Mesothelial cell of epicardium (in vitro differentiated cells): Measurements from ENCODE around the gene RAB4A. TPM values are rescaled to one million over a fixed set of nuclear protein-coding genes. Genes with fewer than 3 reads are reported as not detected.
A peak's percentile ranks its signal among the peaks of the same experiment; 100 is the strongest.

Source experiments
- DNase-seq, 2 experiments: peaks; one replicate each; pipeline ENCODE4 v3.0.0; 2021; ENCODE audit warnings: low spot score in 2 of 2; ENCODE audit not compliant: unreplicated experiment in 2 of 2
- H3K27ac Mint-ChIP-seq: 2 replicates; pipeline ENCODE4 v1.8.0; 2021; ENCODE audit warnings: mixed read lengths
- H3K27me3 Mint-ChIP-seq: 2 replicates; pipeline ENCODE4 v1.8.0; 2021; ENCODE audit warnings: low read depth, mixed read lengths
- H3K36me3 Mint-ChIP-seq: 2 replicates; pipeline ENCODE4 v1.8.0; 2021; ENCODE audit warnings: mixed read lengths
- H3K4me1 Mint-ChIP-seq: 2 replicates; pipeline ENCODE4 v1.8.0; 2021; ENCODE audit warnings: mixed read lengths
- H3K4me3 Mint-ChIP-seq: 2 replicates; pipeline ENCODE4 v1.8.0; 2021; ENCODE audit warnings: mild to moderate bottlenecking, moderate library complexity, mixed read lengths
- H3K9me3 Mint-ChIP-seq: 2 replicates; pipeline ENCODE4 v1.8.0; 2021; ENCODE audit warnings: mixed read lengths
- CTCF ChIP-seq: fragments of 200-600 bp; sonication (generic); IDR thresholded peaks from one replicate; pipeline ENCODE4 v1.5.0; 2021; ENCODE audit warnings: antibody characterized with exemption; ENCODE audit not compliant: unreplicated experiment
- total RNA-seq: library from RNA; stranded (reverse); gene quantifications from 3 replicates; pipeline ENCODE4 v1.2.1, GENCODE V29; 2021

RAB4A gene
- total RNA-seq, 1 donor from 2014 or later, result 59.8 TPM

DNA sequence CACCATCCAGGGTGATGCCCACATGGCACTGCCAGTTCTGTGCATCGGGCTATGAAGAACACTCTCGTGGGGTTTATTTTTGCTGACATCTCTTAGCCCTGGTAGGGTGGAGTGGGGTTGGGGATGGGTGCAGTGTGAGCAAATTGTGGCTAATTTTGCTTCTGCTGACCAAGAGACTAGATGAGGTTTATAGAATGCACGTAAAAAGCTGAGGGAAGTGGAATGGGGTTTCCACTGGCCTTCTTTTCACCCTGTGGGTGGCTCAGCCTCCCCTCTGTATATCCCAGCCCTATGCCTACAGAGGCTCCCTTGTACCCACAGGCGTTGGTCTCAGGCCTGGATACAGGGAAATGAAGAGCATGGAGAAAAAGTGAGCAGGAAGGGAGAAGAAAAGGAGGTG lies 44.1 kb upstream of the RAB4A start:
- Mint-ChIP-seq H3K27ac (no peak overlapping the region), H3K9me3 (no peaks in the 10 kb centered on the region), H3K36me3 (no peaks in the 10 kb centered on the region), H3K27me3 (no peaks in the 10 kb centered on the region), H3K4me3 (no peak overlapping the region), H3K4me1 (peaks cover 60% of the 10 kb centered on the region)
- TF ChIP-seq CTCF, result no peak
- no peak for DNase-seq

DNA sequence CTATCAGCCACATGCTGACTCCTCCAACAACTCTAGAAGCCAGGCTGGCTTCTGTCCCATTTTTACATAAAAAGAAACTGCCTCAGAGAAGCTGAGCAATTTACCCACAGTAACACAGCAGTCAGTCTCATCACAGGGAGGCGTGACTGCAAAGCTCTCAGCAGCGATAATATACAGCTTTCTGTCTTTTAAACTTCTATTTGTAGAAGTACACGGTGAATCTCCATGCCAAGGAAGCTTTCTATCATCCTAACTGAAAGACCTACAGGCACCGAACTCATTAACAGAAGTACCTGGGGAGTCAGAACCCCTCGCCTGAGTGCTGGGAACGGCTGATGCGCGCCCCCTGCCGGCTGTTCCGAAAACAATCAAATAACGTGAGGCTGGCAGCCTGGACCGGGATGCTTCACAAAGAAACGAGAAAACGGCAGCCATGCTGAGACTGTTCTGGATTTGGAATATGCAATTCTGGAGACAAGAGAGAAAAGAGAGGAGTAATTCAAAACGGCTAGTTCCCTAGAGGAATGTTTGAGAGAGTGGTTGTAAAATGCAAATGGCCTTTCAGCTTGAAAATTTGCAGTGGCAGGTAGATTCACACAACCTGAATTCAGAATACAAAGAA lies 43.5 kb upstream of the RAB4A start:
- no peak overlapping the region for H3K4me3 Mint-ChIP-seq
- peak overlapping the region; percentile 55 for H3K27ac Mint-ChIP-seq
- H3K27me3 Mint-ChIP-seq, result no peaks in the 10 kb centered on the region
- no peaks in the 10 kb centered on the region for H3K9me3 Mint-ChIP-seq
- peak; percentile 97 for TF ChIP-seq CTCF
- H3K36me3 Mint-ChIP-seq, result no peaks in the 10 kb centered on the region
- DNase-seq, result peak; percentile 69 to 89
- peaks cover 66% of the 10 kb centered on the region for H3K4me1 Mint-ChIP-seq

DNA sequence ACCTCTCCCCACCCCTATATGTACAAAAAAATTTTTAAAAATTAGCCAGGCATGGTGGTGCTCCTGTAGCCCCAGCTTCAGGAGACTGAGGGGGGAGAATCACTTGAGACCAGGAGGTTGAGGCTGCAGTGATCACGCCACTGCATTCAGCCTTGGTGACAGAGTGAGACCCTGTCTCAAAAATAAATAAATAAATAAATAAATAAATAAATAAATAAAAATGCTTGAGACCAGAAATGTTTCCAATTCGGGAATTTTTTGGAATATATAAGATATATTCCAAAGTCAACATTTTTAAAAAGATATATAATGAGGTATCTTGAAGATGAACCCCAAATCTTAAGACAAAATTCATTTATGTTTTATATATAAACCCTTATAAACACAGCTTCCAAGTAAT lies 42.4 kb upstream of the RAB4A start:
- Mint-ChIP-seq H3K36me3 (no peaks in the 10 kb centered on the region), H3K4me3 (no peak overlapping the region), H3K27me3 (no peaks in the 10 kb centered on the region), H3K27ac (no peak overlapping the region), H3K4me1 (peaks cover 65% of the 10 kb centered on the region), H3K9me3 (no peaks in the 10 kb centered on the region)
- DNase-seq, result no peak
- no peak for TF ChIP-seq CTCF

DNA sequence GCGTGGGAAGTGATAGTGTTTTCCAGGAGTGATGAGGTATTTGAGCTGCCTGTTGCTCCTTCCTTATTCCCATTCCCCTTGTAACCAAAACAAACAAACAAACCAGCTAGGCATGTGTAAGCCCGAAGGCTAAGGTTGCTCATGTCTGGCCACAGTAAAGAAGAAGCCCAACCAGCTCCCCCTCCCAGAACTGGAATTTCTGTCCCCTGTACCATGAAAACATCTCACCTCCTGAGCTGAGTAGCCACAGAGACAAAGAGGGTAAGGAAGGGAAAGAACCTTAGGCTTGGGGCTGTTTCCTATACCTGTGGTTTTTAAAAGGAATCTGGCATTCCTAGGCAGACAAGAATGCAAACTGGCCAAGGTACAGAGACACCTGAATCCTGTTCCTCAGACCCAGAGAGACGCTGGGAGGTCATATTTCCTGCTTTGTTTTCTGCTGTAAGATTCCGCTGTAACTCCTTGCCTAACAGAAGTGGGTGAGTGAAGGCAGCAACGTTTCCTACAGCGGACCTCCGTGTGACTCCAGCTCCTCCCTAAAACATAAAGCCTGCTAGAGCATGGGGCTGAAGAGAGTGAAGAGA lies 41.7 kb upstream of the RAB4A start:
- TF ChIP-seq CTCF, result no peak
- Mint-ChIP-seq H3K27ac (peak overlapping the region; percentile 96), H3K36me3 (no peaks in the 10 kb centered on the region), H3K4me3 (peak overlapping the region; percentile 28), H3K27me3 (no peaks in the 10 kb centered on the region), H3K4me1 (peaks cover 61% of the 10 kb centered on the region), H3K9me3 (no peaks in the 10 kb centered on the region)
- DNase-seq, result no peak

DNA sequence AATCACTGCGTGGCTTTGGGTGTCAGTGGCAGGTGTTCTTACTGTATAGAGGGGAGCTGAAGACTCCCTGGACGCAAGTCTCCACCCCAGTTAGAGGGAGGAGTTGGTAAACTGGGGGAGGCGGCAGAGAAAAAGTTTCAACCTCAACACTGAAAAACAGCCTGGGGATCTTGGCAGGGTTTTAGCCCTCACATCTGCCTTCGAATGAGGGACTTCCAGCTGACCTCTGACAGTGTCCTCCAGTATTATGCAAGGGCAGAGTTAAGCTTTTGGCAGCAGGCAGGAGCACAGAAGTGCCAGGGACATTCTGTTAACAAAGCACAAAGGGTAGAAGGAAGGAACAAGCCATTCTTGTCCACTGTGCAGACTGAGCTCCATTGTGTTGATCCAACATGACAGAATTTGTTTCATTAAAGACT lies 41.2 kb upstream of the RAB4A start:
- no peaks in the 10 kb centered on the region for H3K9me3 Mint-ChIP-seq
- H3K4me1 Mint-ChIP-seq, result peaks cover 60% of the 10 kb centered on the region
- peak overlapping the region; percentile 28 for H3K4me3 Mint-ChIP-seq
- H3K27ac Mint-ChIP-seq, result peak overlapping the region; percentile 96
- no peaks in the 10 kb centered on the region for H3K36me3 Mint-ChIP-seq
- DNase-seq, result no peak
- no peak for TF ChIP-seq CTCF
- H3K27me3 Mint-ChIP-seq, result no peaks in the 10 kb centered on the region
